HepG2 (cell line): Measurements from ENCODE around the gene SGPP1. TPM values are rescaled to one million over a fixed set of nuclear protein-coding genes. Genes with fewer than 3 reads are reported as not detected.

Experiments used
- ATAC-seq: fragments of 200-7000 bp; cut with Tn5 transposase; 3 replicates; pipeline ENCODE4 v1.9.1; 2020; ENCODE audit warnings: mild to moderate bottlenecking, moderate library complexity
- BruUV-seq: library from RNA; stranded (reverse); fragments of 400-500 nt; replicated peaks from 2 replicates; lab custom pipeline; 2021; lab: Mats Ljungman, UMichigan
- CTCF ChIA-PET: fragments of 300-600 bp; formaldehyde crosslinking; extraction: SDS; loops from one replicate; lab custom pipeline; 2021; ENCODE audit warnings: low total read pairs, inconsistent platforms, low intra/inter-chr PET ratio; lab: Yijun Ruan, JAX
- POLR2A ChIA-PET: fragments of 350-600 bp; sonication (Branson Sonifier 250); formaldehyde crosslinking; loops from one replicate; lab custom pipeline; 2020; ENCODE audit warnings: antibody characterized with exemption, inconsistent platforms; lab: Yijun Ruan, JAX
- DNase-seq: peaks from one replicate; pipeline ENCODE4 v3.0.0-alpha.2; 2015; ENCODE audit warnings: low spot score
- FAIRE-seq: peaks from 3 replicates; lab custom pipeline; 2011; peaks lifted over from hg19 to GRCh38; lab: Jason Lieb, UNC
- H2AFZ ChIP-seq: one replicate; pipeline ENCODE4 v1.6.1; 2011; ENCODE audit warnings: low read length, inconsistent platforms
- H3K27ac ChIP-seq: fragments of 300-600 bp; 3 replicates; pipeline ENCODE4 v1.8.0; 2011; ENCODE audit warnings: mixed run types, mild to moderate bottlenecking, mixed read lengths, low read length, inconsistent platforms; ENCODE audit not compliant: insufficient read depth; ENCODE audit errors: extremely low read length
- H3K27me3 ChIP-seq, 2 experiments: fragments of 200-600 bp in 1 of 2; 2 replicates in 1 of 2; 3 replicates in 1 of 2; pipeline versions ENCODE4 v1.6.0 to v1.8.0; 2011; ENCODE audit warnings: low read length in 2 of 2, mild to moderate bottlenecking in 2 of 2, moderate library complexity in 2 of 2, inconsistent platforms in 1 of 2; ENCODE audit not compliant: insufficient read depth in 2 of 2, control insufficient read depth in 1 of 2
- H3K36me3 ChIP-seq, 2 experiments: fragments of 200-600 bp in 1 of 2; replicated peaks in 1 of 2; 2 replicates in 1 of 2; 3 replicates in 1 of 2; pipeline versions ENCODE4 v1.5.1 to v1.8.0; 2011; ENCODE audit warnings: low read length in 2 of 2, inconsistent platforms in 1 of 2; ENCODE audit not compliant: insufficient read depth in 2 of 2, control insufficient read depth in 1 of 2
- H3K4me1 ChIP-seq: 2 replicates; pipeline ENCODE4 v1.5.1; 2012; ENCODE audit warnings: low read length, inconsistent platforms; ENCODE audit not compliant: insufficient read depth
- H3K4me2 ChIP-seq: 2 replicates; pipeline ENCODE4 v1.6.0; 2011; ENCODE audit warnings: low read depth, low read length, inconsistent platforms
- H3K4me3 ChIP-seq, 3 experiments: fragments of 200-600 bp in 1 of 3; sonication (generic), shearing (Covaris generic) in 1 of 3; replicated peaks in 1 of 3; 2 replicates each; pipeline ENCODE4 v1.5.1; 2011 to 2016; ENCODE audit warnings: low read length in 3 of 3, inconsistent platforms in 2 of 3, low read depth in 2 of 3, mild to moderate bottlenecking in 2 of 3, control low read depth in 1 of 3, mixed read lengths in 1 of 3; ENCODE audit not compliant: insufficient read depth in 1 of 3
- H3K79me2 ChIP-seq: one replicate; pipeline ENCODE4 v1.6.1; 2011; ENCODE audit warnings: low read length, inconsistent platforms; ENCODE audit not compliant: insufficient read depth
- H3K9ac ChIP-seq: 2 replicates; pipeline ENCODE4 v1.6.0; 2011; ENCODE audit warnings: mild to moderate bottlenecking, low read depth, low read length, inconsistent platforms; ENCODE audit not compliant: insufficient read depth
- H3K9me3 ChIP-seq: 2 replicates; pipeline ENCODE4 v1.5.1; 2012; ENCODE audit warnings: mild to moderate bottlenecking, low read length
- H4K20me1 ChIP-seq: 2 replicates; pipeline ENCODE4 v1.6.0; 2011; ENCODE audit warnings: inconsistent platforms, mild to moderate bottlenecking, low read length, moderate library complexity; ENCODE audit not compliant: insufficient read depth
- HNRNPLL ChIP-seq: fragments of 200-400 bp; formaldehyde crosslinking; IDR thresholded peaks from 2 replicates; pipeline ENCODE4 v1.6.1; 2017; ENCODE audit warnings: mild to moderate bottlenecking, low read depth, low read length; ENCODE audit not compliant: poor library complexity, severe bottlenecking
- MYPOP ChIP-seq: sonication (generic); formaldehyde crosslinking; IDR thresholded peaks from 2 replicates; pipeline ENCODE4 v1.8.1; 2023; ENCODE audit warnings: mild to moderate bottlenecking, moderate library complexity, missing genetic modification reagents
- PTBP1 ChIP-seq: fragments of 200-400 bp; formaldehyde crosslinking; IDR thresholded peaks from 2 replicates; pipeline ENCODE4 v1.6.1; 2018; ENCODE audit warnings: low read length, low read depth; ENCODE audit not compliant: poor library complexity, severe bottlenecking
- RAD51 ChIP-seq: fragments of 450-650 bp; IDR thresholded peaks from 2 replicates; pipeline ENCODE4 v1.6.1; 2016; ENCODE audit warnings: borderline replicate concordance
- REXO4 ChIP-seq: sonication (generic); formaldehyde crosslinking; IDR thresholded peaks from 2 replicates; pipeline ENCODE4 v1.8.0; 2022; ENCODE audit warnings: missing genetic modification reagents, mild to moderate bottlenecking, borderline replicate concordance
- SIN3B ChIP-seq: fragments of 150-350 bp; IDR thresholded peaks from 2 replicates; pipeline ENCODE4 v1.6.1; 2014; ENCODE audit warnings: low read length
- ZBTB20 ChIP-seq: sonication (generic); formaldehyde crosslinking; IDR thresholded peaks from 2 replicates; pipeline ENCODE4 v1.8.1; 2023; ENCODE audit warnings: missing genetic modification reagents, low read depth, mild to moderate bottlenecking, borderline replicate concordance
- ZEB1 ChIP-seq: IDR thresholded peaks from 2 replicates; pipeline ENCODE4 v1.6.1; 2012; ENCODE audit warnings: mild to moderate bottlenecking, low read depth, inconsistent platforms; ENCODE audit not compliant: insufficient replicate concordance
- ZKSCAN1 ChIP-seq: fragments of 150-350 bp; IDR thresholded peaks from 2 replicates; pipeline ENCODE4 v1.6.1; 2014; ENCODE audit warnings: low read length
- ZNF441 ChIP-seq: sonication (generic); formaldehyde crosslinking; IDR thresholded peaks from 2 replicates; pipeline ENCODE4 v1.7.0; 2021; ENCODE audit warnings: missing genetic modification reagents, borderline replicate concordance
- ZNF543 ChIP-seq: sonication (generic); formaldehyde crosslinking; IDR thresholded peaks from 2 replicates; pipeline ENCODE4 v1.4.0; 2020; ENCODE audit warnings: mild to moderate bottlenecking, missing genetic modification reagents
- ZNF720 ChIP-seq: sonication (generic); formaldehyde crosslinking; IDR thresholded peaks from 2 replicates; pipeline ENCODE4 v1.4.0; 2020; ENCODE audit warnings: missing genetic modification reagents
- in situ Hi-C: cut with HindIII; loops from 2 replicates; pipeline ENCODE4 v1.10.0; 2017; ENCODE audit warnings: low pct_unique_long_range_greater_than_20kb; ENCODE audit not compliant: extremely low pct_ligation_motif_present
- intact Hi-C: fragments of 100-400 bp; cut with micrococcal nuclease; formaldehyde crosslinking; loops from one replicate; pipeline ENCODE4 v1.10.0; 2022; ENCODE audit not compliant: unreplicated experiment
- polyA plus RNA-seq, 8 experiments: library from polyadenylated mRNA; depleted of rRNA in 3 of 8; stranded (reverse) in 7 of 8; unstranded in 1 of 8; fragments of >200 nt; fragmentation: Illumina TruSeq in 4 of 8; extraction: Trizol in 4 of 8; gene quantifications; 2 replicates each; pipeline versions ENCODE4 v1.2.1 to v1.2.3, GENCODE V29; 2011 to 2016; ENCODE audit warnings: low read depth in 4 of 8, missing spikeins in 1 of 8, mixed read lengths in 1 of 8; ENCODE audit not compliant: insufficient read depth in 1 of 8
- total RNA-seq, 5 experiments: library from RNA; depleted of rRNA; stranded (reverse); fragments of >200 nt; fragmentation: Illumina TruSeq; extraction: Trizol; gene quantifications; 2 replicates each; pipeline ENCODE4 v1.2.3, GENCODE V29; 2016; ENCODE audit warnings: low read depth in 1 of 5
- TF ChIP-seq, protein P1 (sequence below): IDR thresholded peaks from 2 replicates; pipeline ENCODE4 v1.6.1; 2016; ENCODE audit warnings: low read depth, control low read depth
- TF ChIP-seq, protein P2 (sequence below): sonication (generic); formaldehyde crosslinking; IDR thresholded peaks from 2 replicates; pipeline ENCODE4 v1.4.0; 2020; ENCODE audit warnings: low read depth, missing genetic modification reagents

SGPP1 gene
- total and polyA plus RNA-seq, 2 of the 13 experiments (the other 11 are each of a cell fraction or from before 2014, with no cell fraction given) = 6.4 to 6.8 TPM

DNA sequence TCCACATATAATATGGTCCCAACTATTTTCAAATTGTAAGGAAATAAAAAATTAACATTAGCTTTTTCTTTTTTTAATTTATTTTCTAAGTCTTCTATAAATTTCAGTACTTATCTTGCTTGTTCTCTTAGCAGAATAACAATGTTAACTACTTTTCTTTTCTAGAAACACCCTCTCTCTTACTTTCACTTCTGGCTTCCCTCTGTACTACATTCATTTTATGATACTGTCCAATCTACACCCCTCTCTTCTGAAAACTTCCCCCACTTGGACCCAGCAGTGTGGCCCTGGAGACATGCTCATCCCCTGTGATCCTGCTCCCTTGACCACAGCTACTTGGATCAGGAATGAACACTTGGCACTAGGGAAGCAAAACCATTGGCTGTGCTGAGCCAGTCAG is 15.7 kb downstream of the SGPP1 start:
- ATAC-seq = no peak
- intact Hi-C loops = no loop called here
- BruUV-seq = no TSS peak

More for the DNA sequence above, 15.7 kb downstream of the SGPP1 start:
- POLR2A ChIA-PET = no interaction called here
- DNase-seq (no peak), FAIRE-seq (no peak)
- Histone ChIP-seq H3K4me2 (no peak overlapping the region), H3K4me3 (no peak overlapping the region), H4K20me1 (no peaks in the 10 kb centered on the region), H3K79me2 (no peaks in the 10 kb centered on the region), H3K27me3 (no peaks in the 10 kb centered on the region), H3K9me3 (peaks cover 2% of the 10 kb centered on the region)
- in situ Hi-C loops = no loop called here
- TF ChIP-seq PTBP1 (no peak), RAD51 (no peak), ZNF441 (CRISPR knock-in tag) (no peak), ZNF543 (CRISPR knock-in tag) (no peak), ZEB1 (no peak), MYPOP (no peak), HNRNPLL (no peak), ZKSCAN1 (no peak), ZNF720 (CRISPR knock-in tag) (no peak), SIN3B (no peak), ZBTB20 (CRISPR knock-in tag) (no peak), REXO4 (no peak)
- TF ChIP-seq, protein P1, sequence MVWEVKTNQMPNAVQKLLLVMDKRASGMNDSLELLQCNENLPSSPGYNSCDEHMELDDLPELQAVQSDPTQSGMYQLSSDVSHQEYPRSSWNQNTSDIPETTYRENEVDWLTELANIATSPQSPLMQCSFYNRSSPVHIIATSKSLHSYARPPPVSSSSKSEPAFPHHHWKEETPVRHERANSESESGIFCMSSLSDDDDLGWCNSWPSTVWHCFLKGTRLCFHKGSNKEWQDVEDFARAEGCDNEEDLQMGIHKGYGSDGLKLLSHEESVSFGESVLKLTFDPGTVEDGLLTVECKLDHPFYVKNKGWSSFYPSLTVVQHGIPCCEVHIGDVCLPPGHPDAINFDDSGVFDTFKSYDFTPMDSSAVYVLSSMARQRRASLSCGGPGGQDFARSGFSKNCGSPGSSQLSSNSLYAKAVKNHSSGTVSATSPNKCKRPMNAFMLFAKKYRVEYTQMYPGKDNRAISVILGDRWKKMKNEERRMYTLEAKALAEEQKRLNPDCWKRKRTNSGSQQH = no peak
- TF ChIP-seq, protein P2, sequence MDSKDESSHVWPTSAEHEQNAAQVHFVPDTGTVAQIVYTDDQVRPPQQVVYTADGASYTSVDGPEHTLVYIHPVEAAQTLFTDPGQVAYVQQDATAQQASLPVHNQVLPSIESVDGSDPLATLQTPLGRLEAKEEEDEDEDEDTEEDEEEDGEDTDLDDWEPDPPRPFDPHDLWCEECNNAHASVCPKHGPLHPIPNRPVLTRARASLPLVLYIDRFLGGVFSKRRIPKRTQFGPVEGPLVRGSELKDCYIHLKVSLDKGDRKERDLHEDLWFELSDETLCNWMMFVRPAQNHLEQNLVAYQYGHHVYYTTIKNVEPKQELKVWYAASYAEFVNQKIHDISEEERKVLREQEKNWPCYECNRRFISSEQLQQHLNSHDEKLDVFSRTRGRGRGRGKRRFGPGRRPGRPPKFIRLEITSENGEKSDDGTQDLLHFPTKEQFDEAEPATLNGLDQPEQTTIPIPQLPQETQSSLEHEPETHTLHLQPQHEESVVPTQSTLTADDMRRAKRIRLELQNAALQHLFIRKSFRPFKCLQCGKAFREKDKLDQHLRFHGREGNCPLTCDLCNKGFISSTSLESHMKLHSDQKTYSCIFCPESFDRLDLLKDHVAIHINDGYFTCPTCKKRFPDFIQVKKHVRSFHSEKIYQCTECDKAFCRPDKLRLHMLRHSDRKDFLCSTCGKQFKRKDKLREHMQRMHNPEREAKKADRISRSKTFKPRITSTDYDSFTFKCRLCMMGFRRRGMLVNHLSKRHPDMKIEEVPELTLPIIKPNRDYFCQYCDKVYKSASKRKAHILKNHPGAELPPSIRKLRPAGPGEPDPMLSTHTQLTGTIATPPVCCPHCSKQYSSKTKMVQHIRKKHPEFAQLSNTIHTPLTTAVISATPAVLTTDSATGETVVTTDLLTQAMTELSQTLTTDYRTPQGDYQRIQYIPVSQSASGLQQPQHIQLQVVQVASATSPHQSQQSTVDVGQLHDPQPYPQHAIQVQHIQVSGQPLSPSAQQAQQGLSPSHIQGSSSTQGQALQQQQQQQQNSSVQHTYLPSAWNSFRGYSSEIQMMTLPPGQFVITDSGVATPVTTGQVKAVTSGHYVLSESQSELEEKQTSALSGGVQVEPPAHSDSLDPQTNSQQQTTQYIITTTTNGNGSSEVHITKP = no peak
- TF ChIP-seq, all 625 proteins: peak for 0
- H3K36me3 ChIP-seq = no peaks in the 10 kb centered on the region
- no peak overlapping the region for H2AFZ ChIP-seq
- CTCF ChIA-PET = no interaction called here
- no peak overlapping the region for H3K27ac ChIP-seq
- H3K4me1 ChIP-seq = no peaks in the 10 kb centered on the region
- H3K9ac ChIP-seq = no peak overlapping the region
